Transverse colon (tissue), 4 donors: ENCODE data around the gene FLOT1.

Experiments
- POLR2A ChIP-seq: fragments of 450-650 bp; IDR thresholded peaks from one replicate; pipeline ENCODE4 v1.6.1; 2016; ENCODE audit warnings: antibody characterized with exemption, mild to moderate bottlenecking, moderate library complexity
- POLR2AphosphoS5 ChIP-seq, 3 donors: sonication (generic); formaldehyde crosslinking; IDR thresholded peaks; one replicate each; pipeline ENCODE4 v1.6.1; 2016; ENCODE audit warnings: antibody characterized with exemption in 3 of 3
- TF ChIP-seq, protein P1 (sequence below), 5 experiments: fragments of 200-600 bp in 3 of 5; fragments of 450-650 bp in 2 of 5; sonication (generic) in 3 of 5; IDR thresholded peaks; 1 replicate in 2 of 5; 2 replicates in 3 of 5; pipeline ENCODE4 v1.5.1; 2016 to 2017; ENCODE audit warnings: antibody characterized with exemption in 5 of 5, inconsistent platforms in 3 of 5, mild to moderate bottlenecking in 2 of 5, moderate library complexity in 1 of 5

DNA sequence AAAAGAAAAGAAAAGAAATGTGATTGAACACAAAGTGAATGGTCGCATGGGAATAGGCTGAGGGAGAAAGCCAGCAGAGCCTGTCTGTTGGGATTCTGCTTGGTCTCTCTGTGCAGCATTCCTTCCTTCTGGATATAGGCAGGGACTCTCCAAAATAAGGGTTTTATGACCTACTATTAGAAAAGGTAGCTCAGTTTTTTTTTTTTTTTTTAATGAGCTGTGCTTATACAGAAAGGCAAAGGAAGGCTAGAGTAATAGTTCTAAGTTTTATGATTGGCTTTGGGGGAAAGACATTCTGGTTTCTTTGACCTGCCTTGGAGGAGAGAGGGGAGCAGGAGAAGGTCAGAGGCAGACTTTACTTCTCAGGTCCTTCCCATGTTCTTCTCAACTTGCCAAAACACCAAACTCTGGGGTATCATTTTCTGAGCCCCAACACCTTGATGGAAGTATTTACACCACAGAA, 20.7 kb upstream of the FLOT1 start:
- TF ChIP-seq, protein P1, sequence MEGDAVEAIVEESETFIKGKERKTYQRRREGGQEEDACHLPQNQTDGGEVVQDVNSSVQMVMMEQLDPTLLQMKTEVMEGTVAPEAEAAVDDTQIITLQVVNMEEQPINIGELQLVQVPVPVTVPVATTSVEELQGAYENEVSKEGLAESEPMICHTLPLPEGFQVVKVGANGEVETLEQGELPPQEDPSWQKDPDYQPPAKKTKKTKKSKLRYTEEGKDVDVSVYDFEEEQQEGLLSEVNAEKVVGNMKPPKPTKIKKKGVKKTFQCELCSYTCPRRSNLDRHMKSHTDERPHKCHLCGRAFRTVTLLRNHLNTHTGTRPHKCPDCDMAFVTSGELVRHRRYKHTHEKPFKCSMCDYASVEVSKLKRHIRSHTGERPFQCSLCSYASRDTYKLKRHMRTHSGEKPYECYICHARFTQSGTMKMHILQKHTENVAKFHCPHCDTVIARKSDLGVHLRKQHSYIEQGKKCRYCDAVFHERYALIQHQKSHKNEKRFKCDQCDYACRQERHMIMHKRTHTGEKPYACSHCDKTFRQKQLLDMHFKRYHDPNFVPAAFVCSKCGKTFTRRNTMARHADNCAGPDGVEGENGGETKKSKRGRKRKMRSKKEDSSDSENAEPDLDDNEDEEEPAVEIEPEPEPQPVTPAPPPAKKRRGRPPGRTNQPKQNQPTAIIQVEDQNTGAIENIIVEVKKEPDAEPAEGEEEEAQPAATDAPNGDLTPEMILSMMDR (IDR thresholded peaks at IDR 0.05) = no peak
- no peak for TF ChIP-seq POLR2A
- TF ChIP-seq POLR2AphosphoS5 (IDR thresholded peaks at IDR 0.05) = no peak
